GM19043 (cell line): ENCODE data around the gene PDCD4.

Source experiments
- ATAC-seq: cut with Tn5 transposase; IDR thresholded peaks from one replicate; pipeline ENCODE4 v1.9.1; 2021; ENCODE audit warnings: low read depth; ENCODE audit not compliant: unreplicated experiment

Gene PDCD4

DNA sequence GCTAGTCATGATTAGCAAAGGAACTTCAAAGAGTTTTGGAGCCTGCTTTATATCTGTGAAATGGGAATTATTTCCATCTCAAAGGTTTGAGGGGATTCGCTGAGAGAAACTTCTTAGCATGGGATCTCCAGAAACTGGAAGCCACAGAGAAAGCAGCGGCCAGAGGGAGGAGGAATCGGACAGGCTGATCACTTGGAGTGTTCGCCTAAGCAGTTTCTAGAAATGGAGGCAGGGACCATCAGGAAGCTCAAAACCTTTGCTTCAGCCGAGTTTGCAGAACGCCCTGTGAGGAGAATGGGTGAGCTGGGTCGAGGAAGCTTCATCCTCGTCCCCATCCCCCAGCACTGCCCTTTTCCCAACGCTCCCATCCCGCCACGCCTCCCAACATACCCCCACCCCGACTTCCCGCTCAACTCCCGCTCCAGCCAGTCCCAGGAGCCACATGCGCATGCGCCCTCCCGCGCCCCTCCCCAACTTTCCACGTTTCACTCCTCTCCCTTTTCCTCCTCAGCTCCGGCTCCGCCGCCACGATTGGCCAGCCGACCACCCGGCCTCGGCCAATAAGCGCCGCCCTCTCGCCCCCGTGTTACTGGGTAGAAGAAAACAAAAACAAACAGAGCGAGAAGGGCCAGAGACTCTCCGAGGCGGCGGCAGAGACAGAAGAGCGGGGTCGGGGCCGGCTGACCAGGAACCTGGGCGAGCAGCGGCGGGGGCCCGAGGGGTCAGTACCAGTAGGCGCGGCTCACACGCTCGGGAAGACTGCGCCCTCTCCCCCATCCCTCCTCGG lies at the start of gene PDCD4:
Gene PDCD4 (plus strand): TSS at position 631 of the 787 bp plus-strand sequence. CDS start 4,100 bp downstream, outside the sequence.
- peak; percentile 64 for ATAC-seq

DNA sequence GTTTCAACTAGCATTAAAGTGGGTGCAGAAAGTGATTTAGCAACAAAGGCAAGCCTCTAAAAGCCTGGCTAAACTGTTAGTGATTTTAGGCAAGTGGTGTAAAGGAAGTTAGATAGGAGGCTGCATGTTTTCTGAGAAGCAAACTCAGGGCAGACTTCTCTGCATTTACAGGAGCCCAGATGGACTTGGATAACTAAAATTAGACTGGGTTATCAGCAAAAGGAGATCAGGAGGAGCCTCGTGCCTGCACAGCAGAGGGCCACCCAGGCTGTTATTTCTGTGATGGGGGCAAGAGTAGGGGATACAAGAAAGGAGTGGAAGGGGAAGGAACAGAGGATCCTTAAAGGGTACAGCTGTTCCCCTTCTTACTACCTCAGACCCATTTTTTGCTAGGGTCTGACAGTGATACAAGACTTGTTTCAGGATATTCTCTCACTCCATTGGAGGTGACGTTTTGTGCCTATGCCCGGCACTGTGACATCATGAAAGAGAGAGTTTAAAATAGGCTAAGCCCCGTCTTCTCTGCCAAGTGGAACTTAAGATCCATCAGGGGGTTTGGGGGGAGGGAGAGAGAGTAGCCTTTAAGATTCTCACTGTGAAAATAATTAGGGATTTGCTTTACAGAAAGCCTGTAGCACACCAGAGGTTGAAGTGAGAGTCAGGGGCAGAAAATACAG lies 49.6 kb upstream of the PDCD4 start:
- no peak for ATAC-seq

DNA sequence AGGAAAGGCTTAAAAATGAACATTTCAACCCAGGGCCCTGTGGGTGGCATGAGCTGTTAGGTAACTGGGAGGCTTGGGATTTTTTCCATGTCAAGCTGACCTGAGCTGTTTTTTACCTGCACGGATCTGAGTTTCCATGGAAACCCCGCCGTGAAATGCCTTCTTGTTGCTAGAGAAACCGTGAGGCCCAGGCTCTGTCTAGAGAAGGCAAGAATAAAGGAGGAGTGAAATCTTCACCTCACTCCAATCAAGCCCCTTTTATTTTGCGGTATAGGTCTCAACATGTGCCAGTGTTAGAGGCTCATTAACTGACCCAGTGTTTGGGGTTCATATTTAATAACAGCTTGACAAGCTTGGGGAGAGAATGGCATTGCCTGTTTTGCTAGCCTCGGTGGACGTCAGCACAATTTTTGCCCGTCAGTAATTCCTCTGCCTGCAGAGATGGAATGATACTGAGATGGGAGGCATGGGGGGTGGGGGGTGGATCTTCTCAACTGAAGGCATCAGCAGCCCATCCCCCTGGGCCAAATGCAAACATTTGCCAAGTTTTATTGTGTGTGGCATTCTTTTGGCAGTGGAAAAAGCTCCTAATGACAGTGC lies 48.9 kb upstream of the PDCD4 start:
- no peak for ATAC-seq

DNA sequence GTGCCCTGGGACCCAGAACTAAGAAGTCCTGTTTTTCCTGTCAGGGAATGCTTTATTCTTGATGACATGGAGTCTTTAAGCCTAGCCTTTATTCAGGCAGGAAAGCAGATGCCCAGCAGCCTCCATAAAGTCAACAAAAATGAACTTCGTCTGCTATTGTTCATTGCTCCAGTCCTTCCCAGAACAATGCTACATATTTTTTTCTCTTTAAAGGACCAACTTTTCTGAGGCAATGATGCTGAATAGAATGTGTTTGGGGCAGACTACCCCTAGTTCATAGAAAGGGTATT lies 47.6 kb upstream of the PDCD4 start:
- no peak for ATAC-seq

DNA sequence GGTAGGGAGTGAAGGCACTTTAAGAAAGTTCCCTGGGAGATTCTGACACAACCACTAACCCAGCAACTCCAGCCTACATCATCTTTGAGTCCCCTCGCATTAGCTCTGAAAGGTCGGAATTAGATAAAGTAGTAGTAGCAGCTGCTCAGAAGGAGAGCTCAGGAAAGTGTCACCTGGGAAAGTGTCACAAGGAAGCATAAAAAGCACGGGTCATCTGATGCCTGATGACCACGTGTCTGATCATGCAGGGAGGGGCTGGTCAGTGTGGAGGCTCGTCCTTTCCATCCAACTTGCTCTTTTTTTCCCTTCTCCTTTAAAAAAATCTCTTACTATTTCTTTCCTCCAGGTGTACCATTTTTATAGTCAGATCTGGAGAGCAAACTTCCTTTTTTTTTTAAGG lies 47.1 kb upstream of the PDCD4 start:
- no peak for ATAC-seq

DNA sequence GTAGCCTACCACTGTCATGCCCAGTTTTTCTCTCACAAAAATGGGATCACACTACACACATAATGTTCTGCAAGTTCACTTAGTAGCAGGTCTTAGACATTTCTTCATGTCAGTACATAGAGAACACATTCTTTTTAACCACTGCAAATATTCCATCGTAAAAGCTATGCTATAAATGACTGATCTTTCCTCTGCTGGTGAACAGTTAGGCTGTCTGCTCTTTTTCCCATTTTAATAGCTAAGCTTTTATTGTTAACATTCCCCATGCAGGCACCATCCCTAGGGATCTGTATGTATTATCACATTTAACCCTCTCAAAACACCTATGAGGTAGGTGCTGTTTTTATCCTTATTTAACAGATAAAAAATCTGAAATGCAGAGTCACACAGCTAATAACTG lies 46.2 kb upstream of the PDCD4 start:
- no peak for ATAC-seq

DNA sequence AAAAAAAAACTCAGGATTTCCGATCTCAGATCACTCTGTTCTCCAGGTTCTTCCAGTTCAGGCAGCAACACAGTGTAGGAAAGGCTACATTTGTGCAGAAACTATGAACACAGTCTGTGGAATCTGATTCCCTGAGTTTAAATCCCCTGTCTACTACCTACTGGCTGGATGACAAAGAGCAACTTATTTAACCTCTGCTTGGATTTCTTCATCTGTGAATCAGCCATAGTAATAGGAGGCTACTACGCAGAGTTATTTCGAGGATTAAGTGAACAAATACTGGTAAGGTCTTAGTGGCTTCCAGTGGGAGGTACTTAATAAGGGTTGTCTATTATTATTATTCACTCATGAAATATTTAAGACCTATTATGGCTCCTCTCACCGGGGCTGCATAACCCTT lies 44.3 kb upstream of the PDCD4 start:
- no peak for ATAC-seq

DNA sequence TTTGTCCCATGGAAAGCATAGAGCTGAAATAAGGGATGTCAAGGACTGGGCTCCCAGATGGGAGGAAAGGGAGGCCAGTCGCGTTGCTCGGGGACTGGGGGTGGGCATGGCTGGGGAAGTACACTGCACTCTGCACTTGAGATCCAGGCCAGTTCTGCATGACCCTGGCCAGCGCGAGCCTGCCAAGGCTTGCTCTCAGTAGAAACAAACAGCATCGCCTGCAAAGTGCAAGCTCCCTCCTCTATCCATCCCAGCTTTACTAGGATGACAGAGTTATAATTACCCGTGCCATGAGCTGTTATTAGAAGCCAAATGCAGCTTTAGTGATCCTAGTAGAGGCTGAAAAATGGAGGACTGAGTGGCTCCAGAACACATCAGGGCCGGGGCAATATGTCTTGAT lies 43.9 kb upstream of the PDCD4 start:
- ATAC-seq: no peak

DNA sequence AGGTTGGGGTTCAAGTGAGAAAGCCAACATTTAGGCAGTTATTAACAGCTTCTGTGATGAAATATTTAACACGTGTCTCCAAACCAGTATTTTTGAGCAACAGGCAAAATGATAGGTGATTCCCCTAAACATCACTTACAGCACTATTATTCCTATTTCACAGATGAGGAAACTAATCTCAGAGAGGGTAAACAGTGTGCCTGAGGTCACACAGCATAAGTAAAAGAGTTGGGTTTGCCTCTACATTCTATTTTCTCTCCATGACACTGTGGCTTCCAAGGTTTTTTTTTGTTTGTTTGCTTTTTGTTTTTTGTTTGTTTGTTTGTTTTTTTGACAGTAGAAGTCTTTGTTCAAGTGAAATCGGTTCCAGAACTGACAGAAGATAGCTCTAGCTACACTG lies 43.2 kb upstream of the PDCD4 start:
- ATAC-seq: no peak

DNA sequence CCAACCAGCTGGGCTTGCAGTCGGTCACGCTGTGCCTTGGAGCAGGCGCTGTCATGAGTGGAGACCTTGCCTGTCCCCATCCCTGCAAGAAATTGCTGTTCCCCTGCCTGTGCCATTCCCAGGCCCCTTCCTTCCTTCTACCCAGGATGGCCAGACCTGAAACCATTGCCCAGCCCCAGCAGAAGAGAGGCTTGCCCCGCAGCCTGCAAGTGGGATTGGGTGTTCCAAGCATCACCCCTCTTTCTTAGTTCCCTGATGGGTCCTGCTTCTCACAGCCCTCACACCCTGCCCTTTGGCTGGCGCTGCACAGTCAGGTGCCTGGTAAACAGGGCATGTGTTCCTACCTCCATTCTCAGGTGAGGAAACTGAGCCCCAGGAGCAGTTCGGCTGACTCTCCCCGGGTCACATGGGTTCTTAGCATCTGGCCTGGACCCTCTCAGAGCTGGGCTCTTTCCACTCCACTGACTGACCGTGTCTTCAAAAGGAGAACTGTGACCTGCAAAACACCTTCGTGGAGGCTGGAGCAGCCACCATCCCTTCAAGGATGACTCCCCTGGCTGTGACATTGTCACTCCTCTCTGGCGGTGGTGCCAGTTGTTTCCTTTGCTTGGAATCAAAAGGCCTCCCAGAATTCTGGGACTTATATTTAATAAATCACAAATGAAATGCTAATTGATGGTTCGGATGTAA lies 41.9 kb upstream of the PDCD4 start:
- ATAC-seq: no peak

DNA sequence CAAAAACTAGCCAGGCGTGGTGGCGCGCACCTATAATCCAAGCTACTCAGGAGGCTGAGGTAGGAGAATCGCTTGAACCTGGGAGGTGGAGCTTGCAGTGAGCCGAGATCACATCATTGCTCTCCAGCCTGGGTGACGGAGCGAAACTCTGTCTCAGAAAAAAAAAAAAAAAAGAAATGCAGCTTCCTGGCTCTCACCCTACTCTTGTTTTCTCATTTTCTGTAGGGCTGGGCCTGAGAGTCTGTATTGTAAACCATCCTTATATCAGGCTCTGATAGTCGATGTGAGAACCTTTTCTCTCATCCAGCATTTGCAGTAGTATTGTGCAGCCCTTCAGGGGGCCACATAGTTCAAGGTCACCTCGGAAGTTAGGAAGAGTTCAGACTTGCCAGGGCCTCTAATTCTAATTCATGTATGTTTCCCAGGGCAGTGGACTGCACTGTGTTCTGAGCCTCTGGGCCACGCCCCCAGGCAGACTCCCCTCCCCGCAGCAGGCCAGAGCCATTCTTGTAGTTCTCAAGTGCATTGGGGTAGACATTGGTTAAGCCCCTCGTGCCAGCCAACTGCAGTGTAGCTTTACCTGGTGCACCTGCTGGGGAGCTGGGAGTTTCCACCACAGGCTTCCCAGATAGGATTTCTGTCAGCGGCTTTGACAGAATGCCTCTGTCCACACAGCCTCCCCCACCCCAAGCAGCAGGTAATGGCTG lies 38.3 kb upstream of the PDCD4 start:
- no peak for ATAC-seq

DNA sequence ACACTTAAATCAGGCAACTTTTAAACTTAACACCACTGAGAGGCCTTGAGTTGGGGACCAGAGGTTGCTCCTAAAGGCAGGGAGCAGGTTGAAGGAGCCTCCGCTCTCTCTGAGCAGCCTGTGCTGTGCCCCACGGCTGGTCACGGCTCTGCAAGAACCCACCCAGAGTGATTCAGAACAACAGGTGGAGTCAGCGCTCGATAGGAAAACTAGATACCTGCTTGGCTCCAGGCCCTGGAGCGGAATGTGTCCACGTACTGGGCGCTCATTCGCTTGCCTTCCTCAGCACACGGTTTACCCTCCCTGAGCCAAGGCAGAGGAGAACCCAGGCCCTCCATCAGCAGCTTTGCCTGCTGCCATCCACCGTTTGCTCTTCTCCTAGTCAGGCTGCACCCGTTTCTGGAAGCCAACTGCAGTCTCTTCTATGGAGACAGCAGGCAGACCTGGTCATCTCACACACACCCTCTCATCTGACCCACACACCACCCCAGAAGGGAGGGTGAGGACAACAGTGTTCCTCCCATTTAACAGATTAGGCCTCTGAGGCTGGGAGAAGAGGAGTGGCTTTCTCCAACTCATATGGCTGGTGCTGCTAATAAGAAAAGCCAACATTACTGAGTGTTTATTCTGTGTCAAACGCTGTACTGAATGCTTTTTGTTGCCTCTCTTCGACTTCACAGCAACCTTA lies 37.6 kb upstream of the PDCD4 start:
- no peak for ATAC-seq

DNA sequence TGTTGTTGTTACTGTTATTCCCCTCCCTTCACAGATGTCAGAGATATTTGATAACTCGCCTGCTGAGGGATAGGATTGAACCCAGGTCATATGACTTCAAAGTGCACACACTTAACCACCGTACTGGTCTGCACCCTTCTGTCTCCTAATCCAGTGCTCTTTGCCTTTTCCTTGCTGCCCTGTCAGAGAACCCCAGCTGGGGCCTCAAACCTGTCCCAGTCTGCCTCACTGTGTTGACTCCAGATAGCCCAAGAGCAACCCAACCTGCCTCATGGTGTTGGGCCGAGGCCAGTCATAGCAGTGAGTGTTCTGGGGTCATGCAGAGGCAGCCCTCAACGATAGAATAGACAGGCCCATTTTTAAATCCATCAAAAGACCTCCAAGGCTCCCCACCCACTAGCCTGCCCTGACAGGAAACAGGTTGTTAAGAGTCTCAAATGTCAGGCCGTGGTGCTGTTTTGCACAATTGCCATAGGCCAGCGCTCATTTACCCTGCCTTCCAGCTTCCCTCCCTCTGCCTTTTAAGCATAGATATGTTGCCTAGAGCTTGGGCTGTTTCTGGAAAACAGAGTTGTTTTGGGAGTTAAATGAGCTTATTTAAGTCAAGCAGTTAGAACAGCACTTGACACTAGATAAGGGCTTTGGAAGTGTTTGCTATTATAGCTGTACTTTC lies 37.0 kb upstream of the PDCD4 start:
- ATAC-seq: no peak

DNA sequence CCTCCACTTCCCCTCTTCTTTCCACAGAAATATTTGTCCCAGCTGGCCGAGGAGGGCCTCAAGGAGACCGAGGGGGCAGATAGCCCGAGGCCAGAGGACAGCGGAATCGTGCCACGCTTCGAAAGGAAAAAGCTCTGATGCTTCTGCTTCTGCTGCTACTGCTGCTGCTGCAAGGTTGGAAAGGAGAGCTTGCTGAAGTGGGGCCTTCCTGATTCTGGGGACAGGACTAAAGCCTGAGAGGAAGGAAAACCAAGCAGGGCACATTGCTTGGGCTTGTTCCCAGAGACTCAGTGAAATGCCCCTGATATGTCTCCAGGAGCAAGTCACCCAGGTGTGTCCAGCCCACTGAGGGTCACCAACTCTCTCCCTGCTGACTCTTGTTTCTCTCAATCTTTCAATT lies 35.9 kb upstream of the PDCD4 start:
- ATAC-seq: no peak

DNA sequence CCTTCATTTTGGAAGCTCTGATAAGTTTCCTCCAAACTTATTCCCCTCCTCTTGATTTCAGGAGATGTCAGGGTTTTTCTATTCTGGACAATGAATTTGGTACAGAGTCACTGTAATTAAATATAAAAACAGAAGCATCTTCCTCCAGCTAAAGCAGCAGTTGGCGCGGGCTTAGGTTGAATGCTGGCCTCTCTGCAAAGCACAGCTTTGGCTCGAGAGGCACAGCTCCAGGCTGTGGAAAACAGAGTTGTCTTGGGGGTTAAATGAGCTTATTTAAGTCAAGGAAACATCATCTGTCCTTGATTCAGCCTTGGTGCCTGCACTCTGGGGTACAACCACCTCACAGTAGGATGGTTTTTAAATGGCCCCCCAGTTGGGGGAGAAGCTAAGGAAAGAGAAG lies 35.0 kb upstream of the PDCD4 start:
- no peak for ATAC-seq

DNA sequence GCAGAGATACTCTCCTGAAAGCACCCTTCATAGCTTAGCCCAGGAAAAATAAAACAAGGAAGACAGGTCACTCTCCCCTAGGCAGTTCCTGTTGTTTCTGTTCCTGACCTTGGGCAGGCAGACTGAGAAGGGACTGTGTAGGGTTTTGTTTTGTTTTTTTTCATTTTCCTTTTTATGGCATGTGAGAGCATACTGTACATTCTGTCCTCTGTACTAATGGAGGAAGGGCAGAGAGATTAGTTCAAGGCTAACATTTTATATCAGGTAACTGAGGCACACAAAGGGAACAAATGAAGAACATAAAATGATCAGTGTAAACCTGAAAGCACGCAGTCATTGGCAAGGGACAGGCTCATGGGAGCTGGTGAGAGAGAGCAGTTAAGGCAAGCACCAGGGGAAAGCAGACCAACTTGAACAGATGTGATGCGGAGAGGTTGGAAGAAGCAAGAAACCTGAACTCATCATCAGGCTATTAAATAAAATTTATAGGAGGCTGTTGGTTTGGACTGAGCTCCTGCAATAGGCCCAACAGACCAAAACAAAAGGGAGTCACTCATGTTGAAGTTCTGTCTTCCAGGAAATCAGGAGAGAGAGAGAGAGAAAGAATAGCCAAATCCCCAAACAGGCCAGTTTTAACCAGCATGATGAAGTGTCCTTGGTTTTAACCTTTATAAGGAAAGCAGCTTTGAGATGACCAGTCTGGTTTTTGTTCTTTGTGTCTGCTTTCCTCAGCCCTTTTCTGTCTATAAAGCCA lies 34.1 kb upstream of the PDCD4 start:
- no peak for ATAC-seq

DNA sequence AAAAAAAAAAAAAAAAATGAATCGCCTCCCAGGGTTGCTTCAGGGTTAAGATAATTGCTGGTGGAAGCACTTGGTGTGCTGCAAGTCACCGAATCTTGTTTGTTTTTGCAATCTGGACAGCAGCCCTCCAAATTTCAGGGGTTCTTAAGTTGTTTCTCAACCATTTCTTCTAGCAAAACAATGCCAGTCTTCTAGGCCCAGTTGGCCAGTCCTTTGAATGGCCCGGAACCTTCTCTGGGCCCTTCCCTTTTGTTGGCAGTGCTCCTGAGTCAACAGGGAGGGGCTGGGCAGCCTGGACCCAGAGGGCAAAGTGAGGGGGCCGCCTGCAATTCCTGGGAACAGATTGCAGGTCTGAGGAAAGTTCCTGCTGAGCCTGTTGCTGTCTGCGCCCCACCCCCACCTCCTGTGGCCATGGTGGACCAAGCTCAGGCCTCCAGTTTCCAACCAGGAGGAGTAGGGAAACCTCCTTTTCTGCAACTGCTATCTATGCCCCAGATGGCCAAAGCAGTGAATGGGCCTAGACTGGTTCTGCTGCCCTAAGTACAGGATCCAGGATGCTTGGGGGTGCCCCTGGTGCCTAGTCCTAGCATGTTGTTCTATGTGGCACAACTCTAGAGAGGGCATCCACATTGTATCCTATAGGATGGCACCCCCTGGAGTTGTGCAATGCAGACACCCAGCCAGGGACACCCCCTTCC lies 31.4 kb upstream of the PDCD4 start:
- ATAC-seq: no peak

DNA sequence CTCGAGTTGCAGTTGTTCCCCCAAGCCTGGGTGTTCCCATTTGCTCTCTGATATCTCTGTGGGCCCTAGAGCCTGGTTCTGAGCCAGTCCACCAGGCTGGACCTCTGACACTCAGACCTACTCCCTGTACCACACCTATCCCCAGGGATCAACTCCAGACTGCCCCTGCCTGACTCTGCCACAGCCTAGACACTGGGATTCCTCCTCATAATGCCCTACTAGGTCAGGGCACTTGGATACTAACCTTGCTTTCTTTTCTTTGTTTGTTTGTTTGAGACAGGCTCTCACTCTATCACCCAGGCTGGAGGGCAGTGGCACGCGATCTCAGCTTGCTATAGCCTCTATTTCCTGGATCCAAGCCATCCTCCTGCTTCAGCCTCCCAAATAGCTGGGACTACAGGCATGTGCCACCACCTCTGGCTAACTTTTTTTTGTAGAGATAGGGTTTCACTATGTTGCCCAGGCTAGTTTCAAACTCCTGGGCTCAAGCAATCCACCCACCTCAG lies 30.8 kb upstream of the PDCD4 start:
- no peak for ATAC-seq
